ENCODE results near the gene C21orf91. TPM values are rescaled to one million over a fixed set of nuclear protein-coding genes. Genes with fewer than 3 reads are reported as not detected.

The C21orf91 gene
- total RNA-seq = 10 to 100 TPM; 40.9 to 42.2 TPM
- polyA plus RNA-seq (2013, experiment 1 of 2) = 31.4 TPM
- polyA plus RNA-seq (2013, experiment 2 of 2) = 33.8 TPM
- total RNA-seq = 25.5 to 193 (median 87.0) reads per million in 172 experiments

DNA sequence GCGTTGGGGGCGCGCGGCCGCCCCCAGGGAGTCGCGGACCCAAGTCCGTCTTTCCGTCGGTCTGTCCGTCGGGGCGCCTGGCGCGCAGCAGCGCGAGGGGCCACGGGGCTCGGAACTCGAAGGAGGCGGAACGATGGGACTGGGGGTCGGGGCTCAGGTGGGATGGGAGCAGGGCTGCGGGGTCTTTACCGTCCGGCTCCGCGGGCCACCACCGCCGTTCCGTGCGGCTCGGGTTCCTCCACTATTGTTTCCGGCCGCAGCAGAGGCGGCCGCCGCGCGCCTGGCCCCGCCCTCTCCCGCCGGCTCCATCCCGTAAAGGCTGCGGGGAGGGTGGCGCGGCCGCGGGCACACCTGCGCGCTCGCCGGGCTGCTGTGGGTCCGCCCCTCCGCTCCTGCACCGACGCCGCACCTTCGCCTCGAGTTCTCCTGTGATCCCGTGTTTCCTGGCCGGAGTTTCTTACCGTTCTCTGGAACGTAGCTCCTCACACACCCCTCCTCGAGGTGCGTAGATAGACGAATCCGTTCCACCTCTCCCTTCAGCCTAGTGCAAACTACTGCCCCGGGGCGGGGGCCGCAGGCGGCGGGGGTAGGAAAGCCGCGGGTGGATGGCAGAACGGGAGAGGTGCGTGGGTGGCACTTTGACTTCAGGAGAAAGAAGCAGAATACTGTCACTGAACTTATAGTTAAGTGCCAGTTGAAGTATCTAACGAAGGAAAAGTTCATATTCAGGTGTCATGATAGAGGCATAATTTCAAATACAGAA, at the start of gene C21orf91:
C21orf91 (minus strand) TSS at position 243 of the 763 bp plus-strand sequence. CDS start 1,038 bp downstream, outside the sequence.
- H3K27me3 Mint-ChIP-seq = no peaks in the 10 kb centered on the region
- TF ChIP-seq CTCF (IDR thresholded peaks at IDR 0.05) = no peak
- peak within 1 kb of the TSS; percentile 97 for H3K4me3 Mint-ChIP-seq
- H3K4me3 ChIP-seq (ENCODE audit: low read length) = peak within 1 kb of the TSS; percentile 82
- H3K9me3 ChIP-seq (ENCODE audit: control insufficient read depth in 1 of 2, insufficient read depth in 1 of 2, low read length in 2 of 2) = no peaks in the 10 kb centered on the region
- peaks cover 9% of the 10 kb centered on the region for H3K36me3 ChIP-seq (ENCODE audit: insufficient read depth, low read length)
- intact Hi-C loops (cut with DNase I, micrococcal nuclease) = loop anchor here (1.0 to 10.0 kb wide), 8 partner anchors 14 to 304 kb away; partner anchors contain the start of genes BTG3 (in 1 of the 2) and CXADR (in 1 of the 2)
- ChIA-PET POLR2A (interaction anchor here (0.9 to 5.8 kb wide), 18 partner anchors 9 to 208 kb away, joined by 3 to 167 read pairs (median 8); no protein-coding TSS in a partner anchor), CTCF (interaction anchor here (1.1 to 1.7 kb wide), 2 partner anchors 13 to 36 kb away, joined by 3 to 4 read pairs; no protein-coding TSS in a partner anchor)
- DNase-seq (peak; percentile 74 to 93 (median 86)), ATAC-seq (ENCODE audit: poor library complexity) (peak; percentile 85)
- H3K4me1 ChIP-seq (ENCODE audit: insufficient read depth, low read length) = peaks cover 21% of the 10 kb centered on the region
- peaks cover 40% of the 10 kb centered on the region for H3K36me3 Mint-ChIP-seq (ENCODE audit: low read depth)
- peaks cover 53% of the 10 kb centered on the region for H3K4me1 Mint-ChIP-seq (ENCODE audit: low read depth)
- peak within 1 kb of the TSS; percentile 88 to 92 for H3K27ac ChIP-seq (ENCODE audit: low read depth in 1 of 2, low read length in 2 of 2)
- peak within 1 kb of the TSS; percentile 95 for H3K27ac Mint-ChIP-seq
- no peaks in the 10 kb centered on the region for H3K9me3 Mint-ChIP-seq
- no peaks in the 10 kb centered on the region for H3K27me3 ChIP-seq (ENCODE audit: control insufficient read depth in 1 of 2, insufficient read depth in 2 of 2, low read length in 2 of 2)

GRCh38 chr21:17866590-17866989, 47.4 kb upstream of the C21orf91 start:
- Mint-ChIP-seq H3K4me1 (ENCODE audit: low read depth) (no peaks in the 10 kb centered on the region), H3K9me3 (no peaks in the 10 kb centered on the region), H3K27me3 (no peaks in the 10 kb centered on the region), H3K4me3 (no peak overlapping the region), H3K36me3 (ENCODE audit: low read depth) (no peaks in the 10 kb centered on the region), H3K27ac (no peak overlapping the region)
- DNase-seq = no peak
- CTCF ChIA-PET = interaction anchor here (1.6 kb wide), 1 partner anchor 12 kb away, joined by 3 read pairs; no protein-coding TSS in a partner anchor
- Histone ChIP-seq H3K4me3 (ENCODE audit: low read length) (no peak overlapping the region), H3K9me3 (ENCODE audit: control insufficient read depth in 1 of 2, insufficient read depth in 1 of 2, low read length in 2 of 2) (no peaks in the 10 kb centered on the region), H3K27me3 (ENCODE audit: control insufficient read depth in 1 of 2, insufficient read depth in 2 of 2, low read length in 2 of 2) (no peaks in the 10 kb centered on the region), H3K4me1 (ENCODE audit: insufficient read depth, low read length) (no peaks in the 10 kb centered on the region), H3K27ac (ENCODE audit: low read depth in 1 of 2, low read length in 2 of 2) (no peak overlapping the region), H3K36me3 (ENCODE audit: insufficient read depth, low read length) (no peaks in the 10 kb centered on the region)
- POLR2A ChIA-PET = no interaction called here
- no peak for TF ChIP-seq CTCF (IDR thresholded peaks at IDR 0.05)
- intact Hi-C loops (cut with DNase I, micrococcal nuclease) = no loop called here
- ATAC-seq (ENCODE audit: poor library complexity) = no peak

DNA sequence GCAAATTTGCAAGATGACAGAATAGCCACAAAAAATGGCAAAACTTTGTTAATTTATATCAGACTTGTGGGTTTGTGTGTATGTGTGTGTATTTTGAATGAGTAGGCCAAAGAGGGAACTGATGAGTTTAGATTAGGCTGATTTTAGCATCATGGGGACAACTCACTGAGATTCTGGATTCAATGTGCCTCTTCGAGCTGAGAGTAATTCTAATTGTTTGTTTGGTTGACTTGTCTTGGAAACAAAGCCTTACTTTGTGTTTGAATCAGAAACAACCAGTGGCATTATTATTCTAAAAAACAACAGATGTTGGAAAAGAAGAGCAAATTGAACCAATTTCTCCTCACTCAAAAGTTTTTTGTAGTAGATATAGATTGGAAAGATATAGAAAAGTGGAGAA, 40.5 kb upstream of the C21orf91 start:
- no peaks in the 10 kb centered on the region for H3K27me3 ChIP-seq (ENCODE audit: control insufficient read depth in 1 of 2, insufficient read depth in 2 of 2, low read length in 2 of 2)
- Mint-ChIP-seq H3K9me3 (no peaks in the 10 kb centered on the region), H3K27me3 (no peaks in the 10 kb centered on the region), H3K4me1 (ENCODE audit: low read depth) (no peaks in the 10 kb centered on the region), H3K36me3 (ENCODE audit: low read depth) (no peaks in the 10 kb centered on the region), H3K27ac (no peak overlapping the region), H3K4me3 (no peak overlapping the region)
- ATAC-seq (ENCODE audit: poor library complexity) = no peak
- no peak for DNase-seq
- ChIA-PET POLR2A (no interaction called here), CTCF (no interaction called here)
- no peaks in the 10 kb centered on the region for H3K4me1 ChIP-seq (ENCODE audit: insufficient read depth, low read length)
- no peak overlapping the region for H3K4me3 ChIP-seq (ENCODE audit: low read length)
- intact Hi-C loops (cut with DNase I, micrococcal nuclease) = no loop called here
- TF ChIP-seq CTCF (IDR thresholded peaks at IDR 0.05) = no peak
- no peaks in the 10 kb centered on the region for H3K9me3 ChIP-seq (ENCODE audit: control insufficient read depth in 1 of 2, insufficient read depth in 1 of 2, low read length in 2 of 2)
- H3K27ac ChIP-seq (ENCODE audit: low read depth in 1 of 2, low read length in 2 of 2) = no peak overlapping the region
- no peaks in the 10 kb centered on the region for H3K36me3 ChIP-seq (ENCODE audit: insufficient read depth, low read length)

Data from CD4-positive, alpha-beta T cell (primary cell).